ENCODE measurements around the gene ABCB1. TPM values are rescaled to one million over a fixed set of nuclear protein-coding genes. Genes with fewer than 3 reads are reported as not detected.

ABCB1 gene
- total and polyA plus RNA-seq, 2 of the 8 experiments (the other 6 are each of a cell fraction or from before 2014, with no cell fraction given) = 0.51 to 1.2 TPM

- TF ChIP-seq BCL11A (IDR thresholded peaks at IDR 0.05; ENCODE audit: low read depth in 2 of 2, low read length in 2 of 2) = no peak
Observed at GRCh38 chr7:87580636-87581035, 20.0 kb downstream of the ABCB1 start (continued).
